Measurements from ENCODE around the gene PRKAR2B. TPM values are rescaled to one million over a fixed set of nuclear protein-coding genes. Genes with fewer than 3 reads are reported as not detected.

The PRKAR2B gene
- total RNA-seq, 4 donors from 2014 or later, result 97.3 to 411 (median 236) TPM

DNA sequence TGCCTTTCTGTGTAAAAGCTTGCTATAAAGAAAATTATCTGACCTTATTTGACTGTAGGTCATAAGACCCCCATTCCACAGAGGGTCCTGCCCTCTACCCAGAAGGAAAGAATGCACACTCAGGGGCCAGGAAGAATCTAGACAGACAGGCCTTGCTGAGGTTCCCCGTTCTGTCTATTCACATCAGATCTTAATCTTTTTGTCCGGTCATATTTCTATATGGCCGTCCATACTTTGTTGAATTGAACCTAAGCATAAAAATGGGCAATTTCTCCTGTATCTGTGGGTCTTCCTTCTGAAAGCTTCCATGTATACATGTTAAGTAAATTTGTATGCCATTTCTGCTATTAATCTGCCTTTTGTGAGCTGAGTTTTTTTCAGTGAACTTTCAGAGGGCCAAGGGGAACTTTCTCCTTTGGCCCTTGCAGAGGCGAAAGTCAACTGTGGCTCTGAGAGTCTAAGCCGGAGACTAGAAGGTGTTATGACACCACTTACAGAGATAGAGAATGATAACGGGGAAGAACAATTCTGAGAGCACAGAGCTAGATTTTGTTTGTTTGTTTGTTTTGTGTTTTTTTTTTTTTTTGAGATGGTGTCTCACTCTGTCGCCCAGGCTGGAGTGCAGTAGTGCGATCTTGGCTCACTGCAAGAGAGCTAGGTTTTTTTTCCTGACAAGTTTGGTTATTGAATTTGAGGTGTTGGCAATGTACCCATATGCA is 11.6 kb upstream of the PRKAR2B start:
- TF ChIP-seq, protein P1, sequence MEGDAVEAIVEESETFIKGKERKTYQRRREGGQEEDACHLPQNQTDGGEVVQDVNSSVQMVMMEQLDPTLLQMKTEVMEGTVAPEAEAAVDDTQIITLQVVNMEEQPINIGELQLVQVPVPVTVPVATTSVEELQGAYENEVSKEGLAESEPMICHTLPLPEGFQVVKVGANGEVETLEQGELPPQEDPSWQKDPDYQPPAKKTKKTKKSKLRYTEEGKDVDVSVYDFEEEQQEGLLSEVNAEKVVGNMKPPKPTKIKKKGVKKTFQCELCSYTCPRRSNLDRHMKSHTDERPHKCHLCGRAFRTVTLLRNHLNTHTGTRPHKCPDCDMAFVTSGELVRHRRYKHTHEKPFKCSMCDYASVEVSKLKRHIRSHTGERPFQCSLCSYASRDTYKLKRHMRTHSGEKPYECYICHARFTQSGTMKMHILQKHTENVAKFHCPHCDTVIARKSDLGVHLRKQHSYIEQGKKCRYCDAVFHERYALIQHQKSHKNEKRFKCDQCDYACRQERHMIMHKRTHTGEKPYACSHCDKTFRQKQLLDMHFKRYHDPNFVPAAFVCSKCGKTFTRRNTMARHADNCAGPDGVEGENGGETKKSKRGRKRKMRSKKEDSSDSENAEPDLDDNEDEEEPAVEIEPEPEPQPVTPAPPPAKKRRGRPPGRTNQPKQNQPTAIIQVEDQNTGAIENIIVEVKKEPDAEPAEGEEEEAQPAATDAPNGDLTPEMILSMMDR (IDR thresholded peaks at IDR 0.05), result no peak
- ATAC-seq (ENCODE audit: low FRiP score) (no peak), DNase-seq (ENCODE audit: low spot score) (no peak)

DNA sequence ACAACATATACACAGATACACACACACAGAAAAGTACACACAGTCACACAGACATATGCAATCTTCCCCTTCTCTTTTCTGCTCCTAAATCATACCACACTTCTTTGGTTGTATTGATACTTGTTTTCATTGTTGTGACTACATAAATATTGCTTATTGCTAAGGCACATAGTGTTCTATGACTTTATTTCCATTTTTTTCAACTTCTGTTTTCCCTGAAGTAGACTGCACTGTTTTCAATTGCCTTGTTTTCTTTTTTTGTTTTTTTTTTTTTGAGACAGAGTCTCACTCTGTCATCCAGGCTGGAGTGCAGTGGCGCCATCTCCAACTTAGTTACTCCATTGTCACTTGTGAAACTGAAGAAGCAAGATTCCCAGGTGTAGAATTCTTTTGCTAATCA is 10.0 kb upstream of the PRKAR2B start:
- ATAC-seq (ENCODE audit: low FRiP score), result no peak
- TF ChIP-seq, protein P1 (IDR thresholded peaks at IDR 0.05), result no peak

DNA sequence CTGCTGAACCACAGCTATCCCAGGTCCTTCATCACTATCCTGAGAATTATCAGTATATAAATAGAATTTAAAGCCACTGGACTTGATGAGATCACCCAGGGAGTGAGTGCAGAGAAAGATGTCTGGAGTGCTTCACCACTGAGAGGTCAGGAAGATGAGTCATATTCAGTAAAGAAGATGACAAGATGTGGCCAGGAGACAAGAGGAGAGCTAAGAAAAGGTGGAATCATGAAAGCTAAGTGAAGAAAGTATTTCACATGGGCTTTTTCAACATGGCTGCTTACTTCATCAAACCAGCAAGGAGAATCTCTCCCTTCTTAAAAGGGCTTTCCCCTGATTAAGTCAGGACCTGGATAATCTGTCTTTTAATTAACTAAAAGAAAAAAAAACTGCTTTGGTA is 9.1 kb upstream of the PRKAR2B start:
- TF ChIP-seq, protein P1 (IDR thresholded peaks at IDR 0.05), result no peak
- DNase-seq (ENCODE audit: low spot score), result no peak
- no peak for ATAC-seq (ENCODE audit: low FRiP score)

More for the DNA sequence above, 10.0 kb upstream of the PRKAR2B start:
- DNase-seq (ENCODE audit: low spot score), result no peak

DNA sequence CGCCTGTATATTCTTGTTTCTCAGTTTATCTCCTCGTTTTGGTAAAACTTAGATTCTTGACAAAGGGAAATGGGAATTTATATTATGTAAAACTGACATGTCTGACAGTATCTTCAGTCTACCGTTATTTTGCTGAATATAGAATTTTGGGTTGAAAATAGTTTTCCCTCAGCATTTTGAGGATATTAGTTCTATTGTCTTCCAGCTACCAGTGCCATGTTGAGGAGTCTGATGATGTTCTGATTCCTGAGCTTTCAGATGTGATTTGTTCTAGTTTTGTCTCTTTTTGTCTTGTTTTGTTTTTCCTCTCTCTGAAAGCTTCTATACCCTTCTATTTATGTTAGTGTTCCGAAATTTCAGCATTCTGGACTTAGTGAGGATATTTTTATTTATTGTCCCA is 8.0 kb upstream of the PRKAR2B start:
- DNase-seq (ENCODE audit: low spot score), result no peak
- TF ChIP-seq, protein P1 (IDR thresholded peaks at IDR 0.05), result no peak
- ATAC-seq (ENCODE audit: low FRiP score), result no peak

DNA sequence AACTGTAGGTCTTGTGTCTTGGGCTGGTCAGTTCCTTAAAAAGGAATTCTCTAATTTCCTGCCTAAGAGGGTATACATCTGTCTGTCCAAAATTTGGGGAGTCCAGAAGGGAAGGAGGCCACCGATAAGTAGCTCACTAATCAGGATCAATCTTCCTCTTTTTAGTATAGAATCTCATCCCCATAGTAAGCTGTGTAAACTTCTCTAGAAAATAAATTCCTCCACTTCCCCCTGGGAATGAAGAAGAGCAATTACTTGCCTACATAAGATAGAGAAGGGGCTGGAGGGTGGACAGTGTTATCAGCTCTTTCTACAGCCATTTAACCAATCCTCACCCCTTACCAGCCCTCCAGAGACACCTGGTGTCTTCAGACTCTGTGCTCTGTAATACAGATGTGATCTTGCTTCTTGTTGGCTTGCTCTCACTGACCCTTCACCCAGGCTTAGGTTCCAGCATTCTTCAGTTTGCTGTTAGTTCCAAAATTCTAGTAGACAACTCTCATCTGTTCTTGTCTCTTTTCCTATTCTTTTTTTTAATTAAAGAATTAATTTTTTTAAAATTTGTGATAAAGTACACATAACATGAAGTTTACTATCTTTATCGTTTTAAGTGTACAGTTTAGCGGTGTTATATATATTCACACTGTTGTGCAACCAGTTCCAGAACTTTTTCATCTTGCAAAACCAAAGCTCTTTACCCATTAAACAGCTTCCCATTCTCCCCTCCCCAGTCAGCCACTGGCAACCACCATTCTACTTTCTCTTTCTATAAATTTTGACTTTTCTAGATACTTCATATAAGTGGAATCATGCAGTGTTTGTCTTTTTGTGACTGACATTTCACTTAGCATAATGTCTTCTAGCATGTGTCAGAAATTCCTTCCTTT is 6.5 kb upstream of the PRKAR2B start:
- ATAC-seq (ENCODE audit: low FRiP score), result no peak
- TF ChIP-seq, protein P1 (IDR thresholded peaks at IDR 0.05), result no peak

DNA sequence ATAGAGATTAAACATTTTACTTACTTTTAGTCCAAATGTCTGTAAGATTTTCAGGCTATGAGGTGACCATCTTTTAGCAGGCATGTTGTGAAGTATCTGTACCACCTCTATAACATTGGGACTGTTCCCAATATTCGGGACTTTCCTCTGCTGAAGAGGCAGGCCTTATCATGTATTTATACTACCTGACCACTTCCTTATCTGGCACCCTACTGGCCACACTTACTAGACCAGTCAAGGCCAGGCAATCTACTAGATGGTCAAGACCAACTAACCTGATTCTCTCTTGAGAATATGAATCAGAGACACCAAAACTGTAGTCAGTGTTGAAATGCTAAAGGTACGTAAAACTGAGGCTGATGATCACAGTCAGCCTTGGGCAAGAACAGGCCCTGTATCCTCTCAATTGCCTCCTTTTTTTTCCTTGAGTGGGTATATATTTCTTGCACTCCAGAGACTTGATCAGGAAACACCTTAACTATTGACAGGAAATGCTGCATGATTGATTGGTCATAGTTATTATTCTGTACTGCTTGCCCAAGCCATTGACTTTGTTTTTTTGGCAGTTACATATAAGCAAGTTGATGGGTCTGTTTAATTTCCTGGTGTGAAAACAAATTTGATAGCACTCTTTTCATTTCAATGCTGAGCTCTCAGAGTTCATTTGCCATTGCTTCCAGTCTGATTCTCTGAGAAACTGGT is 5.2 kb upstream of the PRKAR2B start:
- ATAC-seq (ENCODE audit: low FRiP score), result no peak
- DNase-seq (ENCODE audit: low spot score), result no peak
- TF ChIP-seq, protein P1 (IDR thresholded peaks at IDR 0.05), result no peak

More for the DNA sequence above, 6.5 kb upstream of the PRKAR2B start:
- no peak for DNase-seq (ENCODE audit: low spot score)

Data from omental fat pad (tissue), 4 donors.